ENCODE data around the gene KIRREL3.
"Not testable (repeated sequence)": the region's sequence is repeated elsewhere in the genome, so short reads cannot be mapped to it uniquely, and the experiment has no call there.

The KIRREL3 gene

GRCh38 chr11:126385991-126386728, 614.4 kb downstream of the KIRREL3 start:
- no peak overlapping the region for H3K4me3 ChIP-seq (ENCODE audit: control insufficient read depth, low read depth, low read length)
- no peak for TF ChIP-seq CTCF (IDR thresholded peaks at IDR 0.05; ENCODE audit: control insufficient read depth, insufficient read depth, low read depth, low read length, missing control alignments)
- DNase-seq (ENCODE audit: low read depth): no peak

GRCh38 chr11:126384449-126385070, 616.0 kb downstream of the KIRREL3 start:
- H3K4me3 ChIP-seq (ENCODE audit: control insufficient read depth, low read depth, low read length): no peak overlapping the region
- no peak for DNase-seq (ENCODE audit: low read depth)

GRCh38 chr11:126383339-126384335, 616.9 kb downstream of the KIRREL3 start:
- no peak overlapping the region for H3K4me3 ChIP-seq (ENCODE audit: control insufficient read depth, low read depth, low read length)
- DNase-seq (ENCODE audit: low read depth): no peak
- TF ChIP-seq CTCF (IDR thresholded peaks at IDR 0.05; ENCODE audit: control insufficient read depth, insufficient read depth, low read depth, low read length, missing control alignments): no peak

More at GRCh38 chr11:126384449-126385070, 616.0 kb downstream of the KIRREL3 start:
- no peak for TF ChIP-seq CTCF (IDR thresholded peaks at IDR 0.05; ENCODE audit: control insufficient read depth, insufficient read depth, low read depth, low read length, missing control alignments)

- not testable (repeated sequence) for DNase-seq (ENCODE audit: low read depth)
These were observed 617.9 kb downstream of the KIRREL3 start for GRCh38 chr11:126382641-126383040.

GRCh38 chr11:126381960-126382359, 618.6 kb downstream of the KIRREL3 start:
- not testable (repeated sequence) for DNase-seq (ENCODE audit: low read depth); H3K4me3 ChIP-seq (ENCODE audit: control insufficient read depth, low read depth, low read length)

More at GRCh38 chr11:126382641-126383040, 617.9 kb downstream of the KIRREL3 start:
- not testable (repeated sequence) for H3K4me3 ChIP-seq (ENCODE audit: control insufficient read depth, low read depth, low read length)

- no peak overlapping the region for H3K4me3 ChIP-seq (ENCODE audit: control insufficient read depth, low read depth, low read length)
- no peak for TF ChIP-seq CTCF (IDR thresholded peaks at IDR 0.05; ENCODE audit: control insufficient read depth, insufficient read depth, low read depth, low read length, missing control alignments)
- DNase-seq (ENCODE audit: low read depth): no peak
These were observed 619.7 kb downstream of the KIRREL3 start for GRCh38 chr11:126380909-126381308.

GRCh38 chr11:126378763-126379162, 621.8 kb downstream of the KIRREL3 start:
- TF ChIP-seq CTCF (IDR thresholded peaks at IDR 0.05; ENCODE audit: control insufficient read depth, insufficient read depth, low read depth, low read length, missing control alignments): no peak
- no peak overlapping the region for H3K4me3 ChIP-seq (ENCODE audit: control insufficient read depth, low read depth, low read length)
- no peak for DNase-seq (ENCODE audit: low read depth)
